ENCODE results near the gene ZNF148.

The ZNF148 gene

GRCh38 chr3:125302932-125303331 lies 72.2 kb downstream of the ZNF148 start:
- Mint-ChIP-seq H3K27me3 (no peaks in the 10 kb centered on the region), H3K4me3 (no peak overlapping the region), H3K27ac (no peak overlapping the region), H3K4me1 (peaks cover 6% of the 10 kb centered on the region), H3K9me3 (no peaks in the 10 kb centered on the region), H3K36me3 (ENCODE audit: low read depth) (peaks cover 17% of the 10 kb centered on the region)
- ATAC-seq (no peak), DNase-seq (no peak)

GRCh38 chr3:125300416-125300815 lies 74.7 kb downstream of the ZNF148 start:
- no peak for ATAC-seq
- H3K27ac Mint-ChIP-seq: no peak overlapping the region
- H3K36me3 Mint-ChIP-seq (ENCODE audit: low read depth): peaks cover 5% of the 10 kb centered on the region
- H3K27me3 Mint-ChIP-seq: no peaks in the 10 kb centered on the region
- no peak for DNase-seq
- no peak overlapping the region for H3K4me3 Mint-ChIP-seq
- H3K9me3 Mint-ChIP-seq: no peaks in the 10 kb centered on the region
- peaks cover 6% of the 10 kb centered on the region for H3K4me1 Mint-ChIP-seq

GRCh38 chr3:125294411-125294810 lies 80.7 kb downstream of the ZNF148 start:
- Mint-ChIP-seq H3K9me3 (no peaks in the 10 kb centered on the region), H3K27ac (no peak overlapping the region), H3K27me3 (no peaks in the 10 kb centered on the region), H3K4me1 (peaks cover 25% of the 10 kb centered on the region), H3K4me3 (no peak overlapping the region), H3K36me3 (ENCODE audit: low read depth) (no peaks in the 10 kb centered on the region)
- ATAC-seq: no peak
- no peak for DNase-seq

- Mint-ChIP-seq H3K4me3 (no peak overlapping the region), H3K9me3 (no peaks in the 10 kb centered on the region), H3K27me3 (no peaks in the 10 kb centered on the region), H3K36me3 (ENCODE audit: low read depth) (peaks cover 7% of the 10 kb centered on the region), H3K27ac (no peak overlapping the region), H3K4me1 (peaks cover 22% of the 10 kb centered on the region)
- DNase-seq (no peak), ATAC-seq (no peak)
These were observed 83.1 kb downstream of the ZNF148 start for GRCh38 chr3:125292015-125292414.

- no peaks in the 10 kb centered on the region for H3K9me3 Mint-ChIP-seq
- H3K27me3 Mint-ChIP-seq: no peaks in the 10 kb centered on the region
- DNase-seq (no peak), ATAC-seq (no peak)
- H3K27ac Mint-ChIP-seq: no peak overlapping the region
- H3K4me1 Mint-ChIP-seq: peaks cover 26% of the 10 kb centered on the region
- no peak overlapping the region for H3K4me3 Mint-ChIP-seq
- H3K36me3 Mint-ChIP-seq (ENCODE audit: low read depth): peaks cover 12% of the 10 kb centered on the region
These were observed 85.6 kb downstream of the ZNF148 start for GRCh38 chr3:125289429-125289981.

GRCh38 chr3:125287248-125287647 lies 87.9 kb downstream of the ZNF148 start:
- no peaks in the 10 kb centered on the region for H3K9me3 Mint-ChIP-seq
- ATAC-seq: no peak
- no peaks in the 10 kb centered on the region for H3K27me3 Mint-ChIP-seq
- H3K36me3 Mint-ChIP-seq (ENCODE audit: low read depth): peaks cover 24% of the 10 kb centered on the region
- DNase-seq: no peak
- H3K4me1 Mint-ChIP-seq: peaks cover 17% of the 10 kb centered on the region
- no peak overlapping the region for H3K27ac Mint-ChIP-seq
- no peak overlapping the region for H3K4me3 Mint-ChIP-seq

GRCh38 chr3:125281381-125281780 lies 93.7 kb downstream of the ZNF148 start:
- H3K36me3 Mint-ChIP-seq (ENCODE audit: low read depth): peaks cover 35% of the 10 kb centered on the region
- H3K4me3 Mint-ChIP-seq: no peak overlapping the region
- H3K27ac Mint-ChIP-seq: no peak overlapping the region
- DNase-seq (no peak), ATAC-seq (no peak)
- no peaks in the 10 kb centered on the region for H3K27me3 Mint-ChIP-seq
- H3K9me3 Mint-ChIP-seq: no peaks in the 10 kb centered on the region
- H3K4me1 Mint-ChIP-seq: peaks cover 13% of the 10 kb centered on the region

GRCh38 chr3:125280668-125281361 lies 94.3 kb downstream of the ZNF148 start:
- ATAC-seq (no peak), DNase-seq (no peak)
- no peak overlapping the region for H3K4me3 Mint-ChIP-seq
- H3K9me3 Mint-ChIP-seq: no peaks in the 10 kb centered on the region
- H3K27ac Mint-ChIP-seq: peak overlapping the region; percentile 11
- H3K27me3 Mint-ChIP-seq: no peaks in the 10 kb centered on the region
- peaks cover 13% of the 10 kb centered on the region for H3K4me1 Mint-ChIP-seq
- H3K36me3 Mint-ChIP-seq (ENCODE audit: low read depth): peaks cover 35% of the 10 kb centered on the region

- H3K27me3 Mint-ChIP-seq: no peaks in the 10 kb centered on the region
- peaks cover 34% of the 10 kb centered on the region for H3K36me3 Mint-ChIP-seq (ENCODE audit: low read depth)
- H3K27ac Mint-ChIP-seq: no peak overlapping the region
- DNase-seq: no peak
- ATAC-seq: no peak
- peaks cover 4% of the 10 kb centered on the region for H3K4me1 Mint-ChIP-seq
- no peaks in the 10 kb centered on the region for H3K9me3 Mint-ChIP-seq
- H3K4me3 Mint-ChIP-seq: no peak overlapping the region
These were observed 97.0 kb downstream of the ZNF148 start for GRCh38 chr3:125278155-125278554.

- peaks cover 42% of the 10 kb centered on the region for H3K36me3 Mint-ChIP-seq (ENCODE audit: low read depth)
- H3K4me3 Mint-ChIP-seq: no peak overlapping the region
- H3K27ac Mint-ChIP-seq: no peak overlapping the region
These were observed 104.0 kb downstream of the ZNF148 start for GRCh38 chr3:125271127-125271526.

GRCh38 chr3:125267460-125267859 lies 107.7 kb downstream of the ZNF148 start:
- DNase-seq: no peak
- no peak overlapping the region for H3K4me3 Mint-ChIP-seq
- H3K36me3 Mint-ChIP-seq (ENCODE audit: low read depth): peaks cover 35% of the 10 kb centered on the region
- H3K27ac Mint-ChIP-seq: no peak overlapping the region
- no peaks in the 10 kb centered on the region for H3K27me3 Mint-ChIP-seq
- peaks cover 7% of the 10 kb centered on the region for H3K4me1 Mint-ChIP-seq
- no peaks in the 10 kb centered on the region for H3K9me3 Mint-ChIP-seq
- ATAC-seq: no peak

More at GRCh38 chr3:125271127-125271526, 104.0 kb downstream of the ZNF148 start:
- peaks cover 5% of the 10 kb centered on the region for H3K4me1 Mint-ChIP-seq
- DNase-seq: no peak
- no peak for ATAC-seq
- no peaks in the 10 kb centered on the region for H3K9me3 Mint-ChIP-seq
- no peaks in the 10 kb centered on the region for H3K27me3 Mint-ChIP-seq

- Mint-ChIP-seq H3K4me1 (peaks cover 7% of the 10 kb centered on the region), H3K4me3 (no peak overlapping the region), H3K27ac (no peak overlapping the region), H3K36me3 (ENCODE audit: low read depth) (peaks cover 33% of the 10 kb centered on the region), H3K27me3 (no peaks in the 10 kb centered on the region), H3K9me3 (no peaks in the 10 kb centered on the region)
- no peak for ATAC-seq
- DNase-seq: no peak
These were observed 108.2 kb downstream of the ZNF148 start for GRCh38 chr3:125266971-125267370.

- Mint-ChIP-seq H3K4me3 (no peak overlapping the region), H3K9me3 (peaks cover 4% of the 10 kb centered on the region), H3K4me1 (peaks cover 8% of the 10 kb centered on the region), H3K27me3 (no peaks in the 10 kb centered on the region), H3K27ac (no peak overlapping the region), H3K36me3 (ENCODE audit: low read depth) (peaks cover 24% of the 10 kb centered on the region)
- DNase-seq (no peak), ATAC-seq (no peak)
These were observed 113.0 kb downstream of the ZNF148 start for GRCh38 chr3:125262161-125262560.

- DNase-seq (no peak), ATAC-seq (no peak)
- H3K27ac Mint-ChIP-seq: no peak overlapping the region
- H3K36me3 Mint-ChIP-seq (ENCODE audit: low read depth): peaks cover 24% of the 10 kb centered on the region
- no peaks in the 10 kb centered on the region for H3K27me3 Mint-ChIP-seq
- no peak overlapping the region for H3K4me3 Mint-ChIP-seq
- peaks cover 11% of the 10 kb centered on the region for H3K9me3 Mint-ChIP-seq
- H3K4me1 Mint-ChIP-seq: peaks cover 2% of the 10 kb centered on the region
These were observed 114.1 kb downstream of the ZNF148 start for GRCh38 chr3:125261031-125261430.

- H3K4me1 Mint-ChIP-seq: peaks cover 2% of the 10 kb centered on the region
- H3K27me3 Mint-ChIP-seq: no peaks in the 10 kb centered on the region
- ATAC-seq (no peak), DNase-seq (no peak)
- no peak overlapping the region for H3K27ac Mint-ChIP-seq
- H3K4me3 Mint-ChIP-seq: no peak overlapping the region
- peaks cover 11% of the 10 kb centered on the region for H3K9me3 Mint-ChIP-seq
- H3K36me3 Mint-ChIP-seq (ENCODE audit: low read depth): peaks cover 27% of the 10 kb centered on the region
These were observed 115.0 kb downstream of the ZNF148 start for GRCh38 chr3:125260158-125260557.
